HepG2 (cell line): ENCODE data around the gene TRMT2A. TPM values are rescaled to one million over a fixed set of nuclear protein-coding genes. Genes with fewer than 3 reads are reported as not detected.
A peak's percentile ranks its signal among the peaks of the same experiment; 100 is the strongest.

Experiments used
- ATAC-seq: fragments of 200-7000 bp; cut with Tn5 transposase; 3 replicates; pipeline ENCODE4 v1.9.1; 2020; ENCODE audit warnings: mild to moderate bottlenecking, moderate library complexity
- BruUV-seq: library from RNA; stranded (reverse); fragments of 400-500 nt; replicated peaks from 2 replicates; lab custom pipeline; 2021; lab: Mats Ljungman, UMichigan
- CTCF ChIA-PET: fragments of 300-600 bp; formaldehyde crosslinking; extraction: SDS; loops from one replicate; lab custom pipeline; 2021; ENCODE audit warnings: low total read pairs, inconsistent platforms, low intra/inter-chr PET ratio; lab: Yijun Ruan, JAX
- POLR2A ChIA-PET: fragments of 350-600 bp; sonication (Branson Sonifier 250); formaldehyde crosslinking; loops from one replicate; lab custom pipeline; 2020; ENCODE audit warnings: antibody characterized with exemption, inconsistent platforms; lab: Yijun Ruan, JAX
- DNase-seq: peaks from one replicate; pipeline ENCODE4 v3.0.0-alpha.2; 2015; ENCODE audit warnings: low spot score
- FAIRE-seq: peaks from 3 replicates; lab custom pipeline; 2011; peaks lifted over from hg19 to GRCh38; lab: Jason Lieb, UNC
- H2AFZ ChIP-seq: one replicate; pipeline ENCODE4 v1.6.1; 2011; ENCODE audit warnings: low read length, inconsistent platforms
- H3K27ac ChIP-seq: fragments of 300-600 bp; 3 replicates; pipeline ENCODE4 v1.8.0; 2011; ENCODE audit warnings: mixed run types, mild to moderate bottlenecking, mixed read lengths, low read length, inconsistent platforms; ENCODE audit not compliant: insufficient read depth; ENCODE audit errors: extremely low read length
- H3K27me3 ChIP-seq, 2 experiments: fragments of 200-600 bp in 1 of 2; 2 replicates in 1 of 2; 3 replicates in 1 of 2; pipeline versions ENCODE4 v1.6.0 to v1.8.0; 2011; ENCODE audit warnings: low read length in 2 of 2, mild to moderate bottlenecking in 2 of 2, moderate library complexity in 2 of 2, inconsistent platforms in 1 of 2; ENCODE audit not compliant: insufficient read depth in 2 of 2, control insufficient read depth in 1 of 2
- H3K36me3 ChIP-seq, 2 experiments: fragments of 200-600 bp in 1 of 2; replicated peaks in 1 of 2; 2 replicates in 1 of 2; 3 replicates in 1 of 2; pipeline versions ENCODE4 v1.5.1 to v1.8.0; 2011; ENCODE audit warnings: low read length in 2 of 2, inconsistent platforms in 1 of 2; ENCODE audit not compliant: insufficient read depth in 2 of 2, control insufficient read depth in 1 of 2
- H3K4me1 ChIP-seq: 2 replicates; pipeline ENCODE4 v1.5.1; 2012; ENCODE audit warnings: low read length, inconsistent platforms; ENCODE audit not compliant: insufficient read depth
- H3K4me2 ChIP-seq: 2 replicates; pipeline ENCODE4 v1.6.0; 2011; ENCODE audit warnings: low read depth, low read length, inconsistent platforms
- H3K4me3 ChIP-seq, 3 experiments: fragments of 200-600 bp in 1 of 3; sonication (generic), shearing (Covaris generic) in 1 of 3; replicated peaks in 1 of 3; 2 replicates each; pipeline ENCODE4 v1.5.1; 2011 to 2016; ENCODE audit warnings: low read length in 3 of 3, inconsistent platforms in 2 of 3, low read depth in 2 of 3, mild to moderate bottlenecking in 2 of 3, control low read depth in 1 of 3, mixed read lengths in 1 of 3; ENCODE audit not compliant: insufficient read depth in 1 of 3
- H3K79me2 ChIP-seq: one replicate; pipeline ENCODE4 v1.6.1; 2011; ENCODE audit warnings: low read length, inconsistent platforms; ENCODE audit not compliant: insufficient read depth
- H3K9ac ChIP-seq: 2 replicates; pipeline ENCODE4 v1.6.0; 2011; ENCODE audit warnings: mild to moderate bottlenecking, low read depth, low read length, inconsistent platforms; ENCODE audit not compliant: insufficient read depth
- H3K9me3 ChIP-seq: 2 replicates; pipeline ENCODE4 v1.5.1; 2012; ENCODE audit warnings: mild to moderate bottlenecking, low read length
- H4K20me1 ChIP-seq: 2 replicates; pipeline ENCODE4 v1.6.0; 2011; ENCODE audit warnings: inconsistent platforms, mild to moderate bottlenecking, low read length, moderate library complexity; ENCODE audit not compliant: insufficient read depth
- AGO2 ChIP-seq: fragments of 200-400 bp; formaldehyde crosslinking; optimal IDR thresholded peaks from 2 replicates; pipeline ENCODE3; 2017; ENCODE audit warnings: mild to moderate bottlenecking, low read depth, low read length, moderate library complexity
- BHLHE40 ChIP-seq: IDR thresholded peaks from 2 replicates; pipeline ENCODE4 v1.6.1; 2011; ENCODE audit warnings: low read length, improper control_type of control experiment
- ELF1 ChIP-seq: sonication (generic); formaldehyde crosslinking; IDR thresholded peaks from 2 replicates; pipeline ENCODE4 v1.4.0; 2020; ENCODE audit warnings: missing genetic modification reagents
- MAFG ChIP-seq: sonication (generic); formaldehyde crosslinking; IDR thresholded peaks from 2 replicates; pipeline ENCODE4 v1.5.1; 2020; ENCODE audit warnings: mild to moderate bottlenecking, missing genetic modification reagents
- NPAS2 ChIP-seq: sonication (generic); formaldehyde crosslinking; IDR thresholded peaks from 2 replicates; pipeline ENCODE4 v1.8.0; 2022; ENCODE audit warnings: mild to moderate bottlenecking, missing genetic modification reagents, borderline replicate concordance
- RFX3 ChIP-seq: IDR thresholded peaks from 2 replicates; pipeline ENCODE4 v1.6.1; 2016; ENCODE audit warnings: missing biosample characterization, missing genetic modification reagents
- SATB2 ChIP-seq: sonication (generic); formaldehyde crosslinking; IDR thresholded peaks from 2 replicates; pipeline ENCODE4 v1.5.0; 2020; ENCODE audit warnings: missing genetic modification reagents
- ZNF224 ChIP-seq: sonication (generic); formaldehyde crosslinking; IDR thresholded peaks from 2 replicates; pipeline ENCODE4 v1.5.0; 2020; ENCODE audit warnings: mild to moderate bottlenecking, missing genetic modification reagents
- ZNF468 ChIP-seq: sonication (generic); formaldehyde crosslinking; IDR thresholded peaks from 2 replicates; pipeline ENCODE4 v1.8.0; 2022; ENCODE audit warnings: mild to moderate bottlenecking, moderate library complexity, missing genetic modification reagents
- ZNF556 ChIP-seq: sonication (generic); formaldehyde crosslinking; IDR thresholded peaks from 2 replicates; pipeline ENCODE4 v1.4.0; 2020; ENCODE audit warnings: mild to moderate bottlenecking, missing genetic modification reagents, borderline replicate concordance
- ZNF737 ChIP-seq: sonication (generic); formaldehyde crosslinking; IDR thresholded peaks from 2 replicates; pipeline ENCODE4 v1.5.0; 2020; ENCODE audit warnings: missing genetic modification reagents, mild to moderate bottlenecking, borderline replicate concordance
- ZNF792 ChIP-seq: IDR thresholded peaks from 2 replicates; pipeline ENCODE4 v1.6.1; 2016
- WGBS: methylation state at CpG from one replicate; pipeline ENCODE4 v1.1.6; 2017; ENCODE audit warnings: low lambda C conversion rate; 5-methylcytosine and 5-hydroxymethylcytosine counted together
- in situ Hi-C: cut with HindIII; loops from 2 replicates; pipeline ENCODE4 v1.10.0; 2017; ENCODE audit warnings: low pct_unique_long_range_greater_than_20kb; ENCODE audit not compliant: extremely low pct_ligation_motif_present
- intact Hi-C: fragments of 100-400 bp; cut with micrococcal nuclease; formaldehyde crosslinking; loops from one replicate; pipeline ENCODE4 v1.10.0; 2022; ENCODE audit not compliant: unreplicated experiment
- polyA plus RNA-seq, 8 experiments: library from polyadenylated mRNA; depleted of rRNA in 3 of 8; stranded (reverse) in 7 of 8; unstranded in 1 of 8; fragments of >200 nt; fragmentation: Illumina TruSeq in 4 of 8; extraction: Trizol in 4 of 8; gene quantifications; 2 replicates each; pipeline versions ENCODE4 v1.2.1 to v1.2.3, GENCODE V29; 2011 to 2016; ENCODE audit warnings: low read depth in 4 of 8, missing spikeins in 1 of 8, mixed read lengths in 1 of 8; ENCODE audit not compliant: insufficient read depth in 1 of 8
- total RNA-seq, 5 experiments: library from RNA; depleted of rRNA; stranded (reverse); fragments of >200 nt; fragmentation: Illumina TruSeq; extraction: Trizol; gene quantifications; 2 replicates each; pipeline ENCODE4 v1.2.3, GENCODE V29; 2016; ENCODE audit warnings: low read depth in 1 of 5
- TF ChIP-seq, protein P1 (sequence below): sonication (generic); formaldehyde crosslinking; IDR thresholded peaks from 2 replicates; pipeline ENCODE4 v1.4.0; 2020; ENCODE audit warnings: missing genetic modification reagents
- TF ChIP-seq, protein P2 (sequence below), 2 experiments: sonication (generic) in 1 of 2; formaldehyde crosslinking in 1 of 2; IDR thresholded peaks; 2 replicates each; pipeline versions ENCODE4 v1.4.0 to v1.6.1; 2018 to 2020; ENCODE audit warnings: missing genetic modification reagents in 2 of 2, borderline replicate concordance in 1 of 2, low read depth in 1 of 2, mild to moderate bottlenecking in 1 of 2, missing biosample characterization in 1 of 2
- TF ChIP-seq, protein P3 (sequence below): sonication (generic); formaldehyde crosslinking; IDR thresholded peaks from 2 replicates; pipeline ENCODE4 v1.5.0; 2020; ENCODE audit warnings: mild to moderate bottlenecking, missing genetic modification reagents, moderate library complexity

TRMT2A gene
- total and polyA plus RNA-seq, 2 of the 13 experiments (the other 11 are each of a cell fraction or from before 2014, with no cell fraction given) = 24.0 to 30.3 TPM

DNA sequence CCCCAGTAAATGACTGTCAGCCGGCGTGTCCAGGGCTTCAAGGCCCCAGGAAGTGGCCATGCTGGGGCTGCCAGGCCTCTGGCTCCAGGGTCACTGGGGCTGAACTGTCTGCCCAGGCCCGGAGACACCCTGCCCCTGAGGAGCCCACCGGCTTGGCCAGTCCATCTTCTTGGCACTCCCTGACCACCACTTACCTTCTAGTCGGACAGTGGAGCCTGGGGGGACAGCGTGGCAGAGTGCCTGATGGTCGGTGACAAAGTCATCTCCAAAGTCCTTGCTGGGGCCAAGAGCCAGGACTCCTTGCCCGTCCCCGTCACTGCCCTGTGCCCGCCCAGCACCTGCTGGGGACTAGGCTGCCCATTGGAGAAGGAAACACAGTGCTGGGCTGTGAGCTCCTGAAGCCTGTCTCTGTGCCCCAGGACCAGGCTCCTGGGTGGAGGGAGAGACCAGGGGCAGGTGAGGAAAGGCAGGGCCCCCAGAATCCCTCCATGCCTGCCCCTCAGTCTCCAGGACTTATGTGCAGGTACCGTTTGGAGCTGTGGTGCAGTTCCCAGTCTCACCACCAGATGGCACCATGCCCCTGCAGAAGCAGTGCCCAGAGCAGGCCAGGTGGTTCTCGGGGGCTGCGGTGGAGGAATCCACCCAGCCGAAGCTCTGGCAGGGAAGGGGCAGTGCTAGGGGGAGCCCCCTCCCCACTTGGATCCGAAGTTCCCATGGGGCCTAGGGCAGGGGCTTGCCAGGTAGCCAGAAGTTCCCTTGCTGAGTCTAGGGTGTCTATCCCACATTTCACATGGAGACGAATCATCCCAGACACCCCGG, 39.8 kb upstream of the TRMT2A start:
- no TSS peak for BruUV-seq
- ChIA-PET CTCF (interaction anchor here (1.1 to 4.1 kb wide), 4 partner anchors 82 to 299 kb away, joined by 3 to 28 read pairs (median 4); partner anchors contain the start of gene RTN4R), POLR2A (no interaction called here)
- Histone ChIP-seq H3K4me3 (no peak overlapping the region), H4K20me1 (no peaks in the 10 kb centered on the region), H3K4me1 (no peaks in the 10 kb centered on the region), H3K36me3 (no peaks in the 10 kb centered on the region), H3K27me3 (peaks cover 17 to 57% of the 10 kb centered on the region in 2 experiments), H3K4me2 (no peak overlapping the region), H3K9ac (no peak overlapping the region), H3K9me3 (no peaks in the 10 kb centered on the region), H2AFZ (no peak overlapping the region), H3K27ac (no peak overlapping the region), H3K79me2 (no peaks in the 10 kb centered on the region)
- intact Hi-C loops = loop anchor here (1.0 kb wide), 1 partner anchor 81 kb away; no protein-coding TSS in a partner anchor
- DNase-seq = peak; percentile 42
- WGBS = 36% methylated on average over 7 of the region's 17 CpGs
- in situ Hi-C loops = loop anchor here (5.0 to 25.0 kb wide), 3 partner anchors 78 to 1195 kb away; no protein-coding TSS in a partner anchor
- peak; percentile 81 for ATAC-seq
- FAIRE-seq = peak; percentile 40
- TF ChIP-seq ZNF737 = no peak
- TF ChIP-seq SATB2 (CRISPR knock-in tag) = no peak
- no peak for TF ChIP-seq AGO2
- no peak for TF ChIP-seq RFX3 (CRISPR knock-in tag)
- TF ChIP-seq ZNF556 = no peak
- TF ChIP-seq, protein P1, sequence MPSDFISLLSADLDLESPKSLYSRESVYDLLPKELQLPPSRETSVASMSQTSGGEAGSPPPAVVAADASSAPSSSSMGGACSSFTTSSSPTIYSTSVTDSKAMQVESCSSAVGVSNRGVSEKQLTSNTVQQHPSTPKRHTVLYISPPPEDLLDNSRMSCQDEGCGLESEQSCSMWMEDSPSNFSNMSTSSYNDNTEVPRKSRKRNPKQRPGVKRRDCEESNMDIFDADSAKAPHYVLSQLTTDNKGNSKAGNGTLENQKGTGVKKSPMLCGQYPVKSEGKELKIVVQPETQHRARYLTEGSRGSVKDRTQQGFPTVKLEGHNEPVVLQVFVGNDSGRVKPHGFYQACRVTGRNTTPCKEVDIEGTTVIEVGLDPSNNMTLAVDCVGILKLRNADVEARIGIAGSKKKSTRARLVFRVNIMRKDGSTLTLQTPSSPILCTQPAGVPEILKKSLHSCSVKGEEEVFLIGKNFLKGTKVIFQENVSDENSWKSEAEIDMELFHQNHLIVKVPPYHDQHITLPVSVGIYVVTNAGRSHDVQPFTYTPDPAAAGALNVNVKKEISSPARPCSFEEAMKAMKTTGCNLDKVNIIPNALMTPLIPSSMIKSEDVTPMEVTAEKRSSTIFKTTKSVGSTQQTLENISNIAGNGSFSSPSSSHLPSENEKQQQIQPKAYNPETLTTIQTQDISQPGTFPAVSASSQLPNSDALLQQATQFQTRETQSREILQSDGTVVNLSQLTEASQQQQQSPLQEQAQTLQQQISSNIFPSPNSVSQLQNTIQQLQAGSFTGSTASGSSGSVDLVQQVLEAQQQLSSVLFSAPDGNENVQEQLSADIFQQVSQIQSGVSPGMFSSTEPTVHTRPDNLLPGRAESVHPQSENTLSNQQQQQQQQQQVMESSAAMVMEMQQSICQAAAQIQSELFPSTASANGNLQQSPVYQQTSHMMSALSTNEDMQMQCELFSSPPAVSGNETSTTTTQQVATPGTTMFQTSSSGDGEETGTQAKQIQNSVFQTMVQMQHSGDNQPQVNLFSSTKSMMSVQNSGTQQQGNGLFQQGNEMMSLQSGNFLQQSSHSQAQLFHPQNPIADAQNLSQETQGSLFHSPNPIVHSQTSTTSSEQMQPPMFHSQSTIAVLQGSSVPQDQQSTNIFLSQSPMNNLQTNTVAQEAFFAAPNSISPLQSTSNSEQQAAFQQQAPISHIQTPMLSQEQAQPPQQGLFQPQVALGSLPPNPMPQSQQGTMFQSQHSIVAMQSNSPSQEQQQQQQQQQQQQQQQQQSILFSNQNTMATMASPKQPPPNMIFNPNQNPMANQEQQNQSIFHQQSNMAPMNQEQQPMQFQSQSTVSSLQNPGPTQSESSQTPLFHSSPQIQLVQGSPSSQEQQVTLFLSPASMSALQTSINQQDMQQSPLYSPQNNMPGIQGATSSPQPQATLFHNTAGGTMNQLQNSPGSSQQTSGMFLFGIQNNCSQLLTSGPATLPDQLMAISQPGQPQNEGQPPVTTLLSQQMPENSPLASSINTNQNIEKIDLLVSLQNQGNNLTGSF (CRISPR knock-in tag) = no peak
- no peak for TF ChIP-seq ELF1 (CRISPR knock-in tag)
- TF ChIP-seq MAFG (CRISPR knock-in tag) = no peak
- no peak for TF ChIP-seq ZNF792 (CRISPR knock-in tag)
- TF ChIP-seq NPAS2 (CRISPR knock-in tag) = no peak
- 0 out of 2 replicates have a peak, but pooled peaks have one; percentile 13 for TF ChIP-seq BHLHE40
- TF ChIP-seq, protein P2, sequence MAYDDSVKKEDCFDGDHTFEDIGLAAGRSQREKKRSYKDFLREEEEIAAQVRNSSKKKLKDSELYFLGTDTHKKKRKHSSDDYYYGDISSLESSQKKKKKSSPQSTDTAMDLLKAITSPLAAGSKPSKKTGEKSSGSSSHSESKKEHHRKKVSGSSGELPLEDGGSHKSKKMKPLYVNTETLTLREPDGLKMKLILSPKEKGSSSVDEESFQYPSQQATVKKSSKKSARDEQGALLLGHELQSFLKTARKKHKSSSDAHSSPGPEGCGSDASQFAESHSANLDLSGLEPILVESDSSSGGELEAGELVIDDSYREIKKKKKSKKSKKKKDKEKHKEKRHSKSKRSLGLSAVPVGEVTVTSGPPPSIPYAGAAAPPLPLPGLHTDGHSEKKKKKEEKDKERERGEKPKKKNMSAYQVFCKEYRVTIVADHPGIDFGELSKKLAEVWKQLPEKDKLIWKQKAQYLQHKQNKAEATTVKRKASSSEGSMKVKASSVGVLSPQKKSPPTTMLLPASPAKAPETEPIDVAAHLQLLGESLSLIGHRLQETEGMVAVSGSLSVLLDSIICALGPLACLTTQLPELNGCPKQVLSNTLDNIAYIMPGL (CRISPR knock-in tag; IDR thresholded peaks at IDR 0.05; ENCODE audit: borderline replicate concordance in 1 of 2, low read depth in 1 of 2) = no peak
- TF ChIP-seq ZNF468 = no peak
- TF ChIP-seq, protein P3, sequence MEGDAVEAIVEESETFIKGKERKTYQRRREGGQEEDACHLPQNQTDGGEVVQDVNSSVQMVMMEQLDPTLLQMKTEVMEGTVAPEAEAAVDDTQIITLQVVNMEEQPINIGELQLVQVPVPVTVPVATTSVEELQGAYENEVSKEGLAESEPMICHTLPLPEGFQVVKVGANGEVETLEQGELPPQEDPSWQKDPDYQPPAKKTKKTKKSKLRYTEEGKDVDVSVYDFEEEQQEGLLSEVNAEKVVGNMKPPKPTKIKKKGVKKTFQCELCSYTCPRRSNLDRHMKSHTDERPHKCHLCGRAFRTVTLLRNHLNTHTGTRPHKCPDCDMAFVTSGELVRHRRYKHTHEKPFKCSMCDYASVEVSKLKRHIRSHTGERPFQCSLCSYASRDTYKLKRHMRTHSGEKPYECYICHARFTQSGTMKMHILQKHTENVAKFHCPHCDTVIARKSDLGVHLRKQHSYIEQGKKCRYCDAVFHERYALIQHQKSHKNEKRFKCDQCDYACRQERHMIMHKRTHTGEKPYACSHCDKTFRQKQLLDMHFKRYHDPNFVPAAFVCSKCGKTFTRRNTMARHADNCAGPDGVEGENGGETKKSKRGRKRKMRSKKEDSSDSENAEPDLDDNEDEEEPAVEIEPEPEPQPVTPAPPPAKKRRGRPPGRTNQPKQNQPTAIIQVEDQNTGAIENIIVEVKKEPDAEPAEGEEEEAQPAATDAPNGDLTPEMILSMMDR (CRISPR knock-in tag) = peak; percentile 99
- TF ChIP-seq ZNF224 (CRISPR knock-in tag) = no peak
